Gastroesophageal sphincter (tissue), 4 donors: Measurements from ENCODE around the gene LHFPL3. TPM values are rescaled to one million over a fixed set of nuclear protein-coding genes. Genes with fewer than 3 reads are reported as not detected.

Experiments used
- ATAC-seq: fragments of 150-250 bp; one replicate; pipeline ENCODE4 v1.9.1; 2016; ENCODE audit warnings: mild to moderate bottlenecking, moderate library complexity
- H3K27ac ChIP-seq, 4 donors: fragments of 200-600 bp; sonication (generic) in 3 of 4; 1 replicate in 3 of 4; 2 replicates in 1 of 4; pipeline ENCODE4 v1.5.1; 2016 to 2019
- H3K27me3 ChIP-seq: fragments of 200-600 bp; sonication (generic); one replicate; pipeline ENCODE4 v1.5.1; 2019
- H3K36me3 ChIP-seq, 2 donors: fragments of 200-600 bp; sonication (generic); one replicate each; pipeline ENCODE4 v1.5.1; 2019; ENCODE audit warnings: control low read depth in 1 of 2
- H3K4me1 ChIP-seq, 3 donors: fragments of 200-600 bp; sonication (generic); 1 replicate in 2 of 3; 2 replicates in 1 of 3; pipeline ENCODE4 v1.5.1; 2016 to 2019; ENCODE audit warnings: control low read depth in 2 of 3
- H3K4me3 ChIP-seq, 2 donors: fragments of 200-600 bp; sonication (generic); one replicate each; pipeline ENCODE4 v1.5.1; 2019; ENCODE audit warnings: mild to moderate bottlenecking in 1 of 2, moderate library complexity in 1 of 2
- H3K9me3 ChIP-seq, 3 donors: fragments of 200-600 bp; sonication (generic); one replicate each; pipeline ENCODE4 v1.5.1; 2017 to 2019; ENCODE audit warnings: control low read depth in 2 of 3
- EP300 ChIP-seq: sonication (generic); formaldehyde crosslinking; IDR thresholded peaks from one replicate; pipeline ENCODE4 v1.6.1; 2017; ENCODE audit warnings: antibody characterized with exemption, mild to moderate bottlenecking
- POLR2A ChIP-seq, 2 donors: fragments of 450-650 bp; IDR thresholded peaks; one replicate each; pipeline ENCODE4 v1.6.1; 2017; ENCODE audit warnings: antibody characterized with exemption in 2 of 2, mild to moderate bottlenecking in 2 of 2, moderate library complexity in 1 of 2
- POLR2AphosphoS5 ChIP-seq: sonication (generic); formaldehyde crosslinking; IDR thresholded peaks from one replicate; pipeline ENCODE4 v1.6.1; 2017; ENCODE audit warnings: antibody characterized with exemption
- WGBS, 2 donors: methylation state at CpG; one replicate each; pipeline ENCODE4 v1.1.5; 2018; ENCODE audit warnings: low coverage in 1 of 2; 5-methylcytosine and 5-hydroxymethylcytosine counted together
- total RNA-seq, 4 donors: library from RNA; depleted of rRNA; stranded (reverse); fragments of >200 nt; gene quantifications; one replicate each; pipeline ENCODE4 v1.1.0, GENCODE V29; 2016
- TF ChIP-seq, protein P1 (sequence below), 4 experiments: fragments of 200-600 bp in 2 of 4; fragments of 450-650 bp in 2 of 4; sonication (generic) in 1 of 4; IDR thresholded peaks; one replicate each; pipeline ENCODE4 v1.5.1; 2017 to 2019; ENCODE audit warnings: antibody characterized with exemption in 4 of 4, mild to moderate bottlenecking in 2 of 4, moderate library complexity in 2 of 4

The LHFPL3 gene
- total RNA-seq, 4 donors from 2014 or later = not detected

DNA sequence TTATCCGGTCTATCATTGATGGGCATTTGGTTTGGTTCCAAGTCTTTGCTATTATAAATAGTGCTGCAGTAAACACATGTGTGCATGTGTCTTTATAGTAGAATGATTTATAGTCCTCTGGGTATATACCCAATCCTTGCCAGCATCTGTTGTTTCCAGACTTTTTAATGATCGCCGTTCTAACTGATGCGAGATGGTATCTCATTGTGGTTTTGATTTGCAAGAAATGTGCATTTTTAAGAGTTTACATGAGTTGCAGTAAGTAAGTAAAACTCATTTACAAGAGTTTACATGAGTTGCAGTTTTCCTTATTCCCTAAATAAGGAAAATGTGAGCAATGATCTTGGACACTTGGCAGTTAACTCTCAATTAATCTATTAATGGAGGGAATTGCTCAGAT is 312.1 kb downstream of the LHFPL3 start:
- Histone ChIP-seq H3K4me1 (no peaks in the 10 kb centered on the region), H3K27me3 (peaks cover 3% of the 10 kb centered on the region), H3K27ac (no peak overlapping the region), H3K4me3 (no peak overlapping the region), H3K9me3 (peaks cover 0 to 3% (median 0%) of the 10 kb centered on the region in 3 donors), H3K36me3 (no peaks in the 10 kb centered on the region)
- ATAC-seq = no peak
- TF ChIP-seq, protein P1, sequence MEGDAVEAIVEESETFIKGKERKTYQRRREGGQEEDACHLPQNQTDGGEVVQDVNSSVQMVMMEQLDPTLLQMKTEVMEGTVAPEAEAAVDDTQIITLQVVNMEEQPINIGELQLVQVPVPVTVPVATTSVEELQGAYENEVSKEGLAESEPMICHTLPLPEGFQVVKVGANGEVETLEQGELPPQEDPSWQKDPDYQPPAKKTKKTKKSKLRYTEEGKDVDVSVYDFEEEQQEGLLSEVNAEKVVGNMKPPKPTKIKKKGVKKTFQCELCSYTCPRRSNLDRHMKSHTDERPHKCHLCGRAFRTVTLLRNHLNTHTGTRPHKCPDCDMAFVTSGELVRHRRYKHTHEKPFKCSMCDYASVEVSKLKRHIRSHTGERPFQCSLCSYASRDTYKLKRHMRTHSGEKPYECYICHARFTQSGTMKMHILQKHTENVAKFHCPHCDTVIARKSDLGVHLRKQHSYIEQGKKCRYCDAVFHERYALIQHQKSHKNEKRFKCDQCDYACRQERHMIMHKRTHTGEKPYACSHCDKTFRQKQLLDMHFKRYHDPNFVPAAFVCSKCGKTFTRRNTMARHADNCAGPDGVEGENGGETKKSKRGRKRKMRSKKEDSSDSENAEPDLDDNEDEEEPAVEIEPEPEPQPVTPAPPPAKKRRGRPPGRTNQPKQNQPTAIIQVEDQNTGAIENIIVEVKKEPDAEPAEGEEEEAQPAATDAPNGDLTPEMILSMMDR (IDR thresholded peaks at IDR 0.05) = no peak
- TF ChIP-seq POLR2A (IDR thresholded peaks at IDR 0.05) = no peak
- TF ChIP-seq EP300 = no peak
- no peak for TF ChIP-seq POLR2AphosphoS5
- 80 to 98% methylated on average over 3 to 4 of the region's 4 CpGs for WGBS, 2 donors

DNA sequence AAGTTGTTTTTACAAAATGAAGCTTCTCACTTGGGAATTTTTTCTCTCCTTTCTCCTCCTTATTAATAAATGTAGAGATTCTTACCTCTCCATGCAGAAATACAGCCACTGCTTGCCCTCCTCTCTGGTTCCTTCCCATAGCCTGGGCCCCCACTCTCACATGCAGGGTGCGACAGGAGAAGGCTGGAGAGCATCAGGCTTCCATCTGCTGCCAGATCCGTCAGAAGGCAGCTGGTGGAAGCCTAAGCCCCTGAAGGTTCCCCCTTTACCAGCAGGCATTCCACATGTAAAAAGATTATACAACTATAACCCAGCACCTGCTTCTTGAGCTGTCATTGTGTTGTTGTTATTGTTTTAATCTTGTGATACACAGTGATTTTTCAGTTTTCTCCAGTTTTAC is 314.2 kb downstream of the LHFPL3 start:
- Histone ChIP-seq H3K9me3 (peaks cover 0 to 3% (median 0%) of the 10 kb centered on the region in 3 donors), H3K4me3 (no peak overlapping the region), H3K27ac (no peak overlapping the region), H3K27me3 (peaks cover 3% of the 10 kb centered on the region), H3K36me3 (no peaks in the 10 kb centered on the region), H3K4me1 (no peaks in the 10 kb centered on the region)
- TF ChIP-seq POLR2AphosphoS5 = no peak
- TF ChIP-seq, protein P1 (IDR thresholded peaks at IDR 0.05) = no peak
- TF ChIP-seq EP300 = no peak
- TF ChIP-seq POLR2A (IDR thresholded peaks at IDR 0.05) = no peak
- 20 to 25% methylated on average over 2 of the region's 2 CpGs for WGBS, 2 donors
- no peak for ATAC-seq

GRCh38 chr7:104643587-104644217 is 315.3 kb downstream of the LHFPL3 start:
- Histone ChIP-seq H3K27ac (no peak overlapping the region), H3K27me3 (peaks cover 11% of the 10 kb centered on the region), H3K36me3 (no peaks in the 10 kb centered on the region), H3K4me3 (no peak overlapping the region), H3K9me3 (no peaks in the 10 kb centered on the region), H3K4me1 (no peaks in the 10 kb centered on the region)
- 25 to 39% methylated on average over 4 to 5 of the region's 5 CpGs for WGBS, 2 donors
- TF ChIP-seq, protein P1 (IDR thresholded peaks at IDR 0.05) = no peak
- TF ChIP-seq POLR2A (IDR thresholded peaks at IDR 0.05) = no peak
- TF ChIP-seq POLR2AphosphoS5 = no peak
- no peak for TF ChIP-seq EP300
- ATAC-seq = no peak

DNA sequence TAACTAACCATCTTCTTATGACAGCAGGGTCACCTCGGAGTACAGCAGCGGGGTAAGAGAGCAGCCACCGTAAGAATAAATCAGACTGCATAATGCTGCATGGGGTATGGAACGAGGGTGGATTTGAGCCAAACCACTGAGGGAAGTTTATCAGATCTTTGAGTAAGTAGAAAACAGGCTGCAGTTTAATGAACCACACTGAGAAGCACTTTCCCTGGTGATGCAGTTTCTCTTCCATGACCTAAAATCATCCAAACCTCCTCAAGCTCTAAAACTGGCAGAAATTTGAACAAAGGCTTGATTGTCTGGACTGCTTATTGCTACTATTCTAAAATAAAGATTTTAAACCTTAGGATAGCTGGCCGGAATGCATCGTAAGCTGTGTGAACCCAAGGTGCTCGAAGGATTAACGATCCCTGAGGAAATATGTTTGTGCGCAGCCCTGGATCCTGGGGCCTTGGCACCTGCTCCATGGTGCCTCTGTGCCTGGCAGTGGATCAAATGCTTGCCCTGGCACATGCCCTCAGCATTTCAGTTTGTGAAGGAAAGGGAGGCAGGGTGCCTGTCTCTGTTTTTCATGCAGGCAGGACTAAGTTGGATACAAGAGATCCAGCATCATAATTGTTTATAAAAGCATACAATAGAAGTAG is 322.7 kb downstream of the LHFPL3 start:
- no peak overlapping the region for H3K27ac ChIP-seq
- WGBS, 2 donors = 54 to 80% methylated on average over 6 to 8 of the region's 9 CpGs
- ATAC-seq = no peak
- H3K9me3 ChIP-seq = no peaks in the 10 kb centered on the region
- H3K4me1 ChIP-seq = no peaks in the 10 kb centered on the region
- peaks cover 7% of the 10 kb centered on the region for H3K27me3 ChIP-seq
- H3K4me3 ChIP-seq = no peak overlapping the region
- no peaks in the 10 kb centered on the region for H3K36me3 ChIP-seq
- no peak for TF ChIP-seq POLR2AphosphoS5
- TF ChIP-seq, protein P1 (IDR thresholded peaks at IDR 0.05) = no peak
- no peak for TF ChIP-seq POLR2A (IDR thresholded peaks at IDR 0.05)

GRCh38 chr7:104652434-104652833 is 324.0 kb downstream of the LHFPL3 start:
- H3K4me3 ChIP-seq = no peak overlapping the region
- TF ChIP-seq POLR2AphosphoS5 (no peak), EP300 (no peak), POLR2A (IDR thresholded peaks at IDR 0.05) (no peak)
- TF ChIP-seq, protein P1 (IDR thresholded peaks at IDR 0.05) = no peak
- H3K27ac ChIP-seq = no peak overlapping the region
- H3K9me3 ChIP-seq = no peaks in the 10 kb centered on the region
- no peaks in the 10 kb centered on the region for H3K36me3 ChIP-seq
- ATAC-seq = no peak
- 68 to 69% methylated on average over 4 of the region's 4 CpGs for WGBS, 2 donors
- peaks cover 7% of the 10 kb centered on the region for H3K27me3 ChIP-seq
- no peaks in the 10 kb centered on the region for H3K4me1 ChIP-seq
